GM23338 (cell line): ENCODE data around the gene CAPN15. TPM values are rescaled to one million over a fixed set of nuclear protein-coding genes. Genes with fewer than 3 reads are reported as not detected.

Experiments
- ATAC-seq: fragments of 200-7000 bp; cut with Tn5 transposase; 3 replicates; pipeline ENCODE4 v1.9.1; 2020
- DNase-seq: peaks from one replicate; pipeline ENCODE4 v3.0.0-alpha.2; 2015; ENCODE audit warnings: low spot score
- H2AFZ ChIP-seq: fragments of 200-600 bp; sonication (generic); 2 replicates; pipeline ENCODE4 v1.8.0; 2016; ENCODE audit warnings: antibody characterized with exemption, mild to moderate bottlenecking, moderate library complexity
- H3F3A ChIP-seq: fragments of 200-600 bp; sonication (generic); replicated peaks from 2 replicates; pipeline ENCODE4 v1.8.0; 2017; ENCODE audit warnings: antibody characterized with exemption, mixed run types, low read depth
- H3K27ac ChIP-seq: fragments of 200-600 bp; sonication (generic); 2 replicates; pipeline ENCODE4 v1.6.1; 2016; ENCODE audit warnings: low read depth
- H3K27me3 ChIP-seq: fragments of 200-600 bp; sonication (generic); 2 replicates; pipeline ENCODE4 v1.8.0; 2016; ENCODE audit warnings: mild to moderate bottlenecking, mixed run types, moderate library complexity; ENCODE audit not compliant: insufficient read depth
- H3K36me3 ChIP-seq: fragments of 200-600 bp; sonication (generic); 2 replicates; pipeline ENCODE4 v1.8.0; 2016; ENCODE audit warnings: mild to moderate bottlenecking; ENCODE audit not compliant: insufficient read depth
- H3K4me1 ChIP-seq: fragments of 200-600 bp; sonication (generic); 2 replicates; pipeline ENCODE4 v1.8.0; 2016; ENCODE audit warnings: mild to moderate bottlenecking, moderate library complexity; ENCODE audit not compliant: insufficient read depth
- H3K4me2 ChIP-seq: fragments of 200-600 bp; sonication (generic); 2 replicates; pipeline ENCODE4 v1.7.1; 2017; ENCODE audit warnings: mixed run types
- H3K4me3 ChIP-seq: fragments of 200-600 bp; sonication (generic); 2 replicates; pipeline ENCODE4 v1.6.1; 2016; ENCODE audit warnings: mixed run types
- H3K79me2 ChIP-seq: fragments of 200-600 bp; sonication (generic); replicated peaks from 2 replicates; pipeline ENCODE4 v1.8.0; 2017; ENCODE audit warnings: mild to moderate bottlenecking; ENCODE audit not compliant: insufficient read depth
- H3K9me2 ChIP-seq: fragments of 200-600 bp; sonication (generic); 2 replicates; pipeline ENCODE4 v1.8.0; 2017; ENCODE audit not compliant: insufficient read depth
- H4K20me1 ChIP-seq: fragments of 200-600 bp; sonication (generic); replicated peaks from 2 replicates; pipeline ENCODE4 v1.8.0; 2017; ENCODE audit warnings: mild to moderate bottlenecking; ENCODE audit not compliant: insufficient read depth
- H3K27ac Mint-ChIP-seq: 2 replicates; pipeline ENCODE4 v1.8.0; 2020; ENCODE audit warnings: inconsistent platforms, mild to moderate bottlenecking, moderate library complexity, mixed read lengths
- H3K27me3 Mint-ChIP-seq: 3 replicates; pipeline ENCODE4 v1.8.0; 2022; ENCODE audit warnings: low read depth, mild to moderate bottlenecking, moderate library complexity, mixed read lengths, inconsistent platforms; ENCODE audit not compliant: insufficient read depth, poor library complexity
- H3K36me3 Mint-ChIP-seq: 3 replicates; pipeline ENCODE4 v1.8.0; 2021; ENCODE audit warnings: low read depth, mild to moderate bottlenecking, inconsistent platforms, moderate library complexity, mixed read lengths
- H3K4me1 Mint-ChIP-seq: 3 replicates; pipeline ENCODE4 v1.8.0; 2020; ENCODE audit warnings: mild to moderate bottlenecking, inconsistent platforms, mixed read lengths
- H3K4me3 Mint-ChIP-seq: 3 replicates; pipeline ENCODE4 v1.8.0; 2021; ENCODE audit warnings: moderate library complexity, mild to moderate bottlenecking, inconsistent platforms, mixed read lengths
- H3K9me3 Mint-ChIP-seq: 3 replicates; pipeline ENCODE4 v1.8.0; 2020; ENCODE audit warnings: moderate library complexity, mild to moderate bottlenecking, inconsistent platforms, mixed read lengths
- CREB1 ChIP-seq: fragments of 250-450 bp; sonication (Bioruptor Pico); IDR thresholded peaks from 2 replicates; pipeline ENCODE4 v1.5.0; 2020; ENCODE audit warnings: low read depth, mild to moderate bottlenecking, moderate library complexity
- ETS1 ChIP-seq: IDR thresholded peaks from 2 replicates; pipeline ENCODE4 v1.6.1; 2016; ENCODE audit warnings: antibody characterized with exemption
- EZH2 ChIP-seq: fragments of 200-600 bp; sonication (generic); IDR thresholded peaks from one replicate; pipeline ENCODE4 v1.8.0; 2017; ENCODE audit warnings: antibody characterized with exemption, mild to moderate bottlenecking, low read depth; ENCODE audit not compliant: unreplicated experiment
- EZH2phosphoT487 ChIP-seq: fragments of 200-600 bp; sonication (generic); IDR thresholded peaks from one replicate; pipeline ENCODE4 v1.8.1; 2018; ENCODE audit warnings: antibody characterized with exemption; ENCODE audit not compliant: unreplicated experiment
- JUNB ChIP-seq: IDR thresholded peaks from one replicate; pipeline ENCODE4 v1.6.1; 2016; ENCODE audit warnings: antibody characterized with exemption; ENCODE audit not compliant: unreplicated experiment
- NANOG ChIP-seq: IDR thresholded peaks from 2 replicates; pipeline ENCODE4 v1.6.1; 2016; ENCODE audit warnings: antibody characterized with exemption, borderline replicate concordance
- POLR2AphosphoS5 ChIP-seq: IDR thresholded peaks from 2 replicates; pipeline ENCODE4 v1.6.1; 2016; ENCODE audit warnings: antibody characterized with exemption, low read depth
- STAT1 ChIP-seq: IDR thresholded peaks from one replicate; pipeline ENCODE4 v1.6.1; 2016; ENCODE audit warnings: antibody characterized with exemption; ENCODE audit not compliant: unreplicated experiment
- ZNF114 ChIP-seq: fragments of 250-450 bp; sonication (Bioruptor Pico); IDR thresholded peaks from 2 replicates; pipeline ENCODE4 v1.5.0; 2020; ENCODE audit warnings: mild to moderate bottlenecking, moderate library complexity
- ZNF331 ChIP-seq: fragments of 250-450 bp; sonication (Bioruptor Pico); IDR thresholded peaks from 2 replicates; pipeline ENCODE4 v1.5.0; 2020; ENCODE audit warnings: low read depth, mild to moderate bottlenecking, moderate library complexity
- ZNF462 ChIP-seq: fragments of 250-450 bp; sonication (Bioruptor Pico); IDR thresholded peaks from 2 replicates; pipeline ENCODE4 v1.5.0; 2020; ENCODE audit warnings: mild to moderate bottlenecking, moderate library complexity
- polyA plus RNA-seq: library from polyadenylated mRNA; unstranded; fragments of >200 nt; fragmentation: Nextera tagmentation; extraction: Ambion mirVana; gene quantifications from 2 replicates; pipeline ENCODE4 v1.2.1, GENCODE V29; 2016
- total RNA-seq: library from RNA; depleted of rRNA; stranded (reverse); fragments of >200 nt; shearing (Covaris generic); gene quantifications from 2 replicates; pipeline ENCODE4 v1.2.3, GENCODE V29; 2014
- TF ChIP-seq, protein P1 (sequence below): IDR thresholded peaks from one replicate; pipeline ENCODE4 v1.6.1; 2018; ENCODE audit warnings: antibody characterized with exemption; ENCODE audit not compliant: unreplicated experiment
- TF ChIP-seq, protein P2 (sequence below), 2 experiments: fragments of 200-600 bp in 1 of 2; sonication (generic) in 1 of 2; conservative IDR thresholded peaks; 2 replicates each; pipeline versions ENCODE4 v1.5.1 to v1.6.1; 2016 to 2017; ENCODE audit warnings: antibody characterized with exemption in 2 of 2, low read depth in 2 of 2, mild to moderate bottlenecking in 2 of 2, moderate library complexity in 1 of 2

Gene CAPN15
- total and polyA plus RNA-seq, 2 experiments from 2014 or later, result 27.3 to 164 TPM

- Histone ChIP-seq H3K9me2 (no peaks in the 10 kb centered on the region), H3K4me2 (peak overlapping the region; percentile 92), H3K36me3 (no peaks in the 10 kb centered on the region), H3K79me2 (peaks cover 64% of the 10 kb centered on the region), H3K27ac (no peak overlapping the region), H3K4me1 (peaks cover 6% of the 10 kb centered on the region; the same call in 1 of the 2 replicates), H3K27me3 (no peaks in the 10 kb centered on the region), H2AFZ (no peak overlapping the region), H4K20me1 (peaks cover 42% of the 10 kb centered on the region), H3K4me3 (peak overlapping the region; percentile 79), H3F3A (0 out of 2 replicates have a peak, but pooled peaks cover 8% of the 10 kb centered on the region)
- peaks cover 11% of the 10 kb centered on the region for H3K27me3 Mint-ChIP-seq
- H3K9me3 Mint-ChIP-seq, result no peaks in the 10 kb centered on the region; the same call in 2 of the 3 replicates
- TF ChIP-seq, protein P1, sequence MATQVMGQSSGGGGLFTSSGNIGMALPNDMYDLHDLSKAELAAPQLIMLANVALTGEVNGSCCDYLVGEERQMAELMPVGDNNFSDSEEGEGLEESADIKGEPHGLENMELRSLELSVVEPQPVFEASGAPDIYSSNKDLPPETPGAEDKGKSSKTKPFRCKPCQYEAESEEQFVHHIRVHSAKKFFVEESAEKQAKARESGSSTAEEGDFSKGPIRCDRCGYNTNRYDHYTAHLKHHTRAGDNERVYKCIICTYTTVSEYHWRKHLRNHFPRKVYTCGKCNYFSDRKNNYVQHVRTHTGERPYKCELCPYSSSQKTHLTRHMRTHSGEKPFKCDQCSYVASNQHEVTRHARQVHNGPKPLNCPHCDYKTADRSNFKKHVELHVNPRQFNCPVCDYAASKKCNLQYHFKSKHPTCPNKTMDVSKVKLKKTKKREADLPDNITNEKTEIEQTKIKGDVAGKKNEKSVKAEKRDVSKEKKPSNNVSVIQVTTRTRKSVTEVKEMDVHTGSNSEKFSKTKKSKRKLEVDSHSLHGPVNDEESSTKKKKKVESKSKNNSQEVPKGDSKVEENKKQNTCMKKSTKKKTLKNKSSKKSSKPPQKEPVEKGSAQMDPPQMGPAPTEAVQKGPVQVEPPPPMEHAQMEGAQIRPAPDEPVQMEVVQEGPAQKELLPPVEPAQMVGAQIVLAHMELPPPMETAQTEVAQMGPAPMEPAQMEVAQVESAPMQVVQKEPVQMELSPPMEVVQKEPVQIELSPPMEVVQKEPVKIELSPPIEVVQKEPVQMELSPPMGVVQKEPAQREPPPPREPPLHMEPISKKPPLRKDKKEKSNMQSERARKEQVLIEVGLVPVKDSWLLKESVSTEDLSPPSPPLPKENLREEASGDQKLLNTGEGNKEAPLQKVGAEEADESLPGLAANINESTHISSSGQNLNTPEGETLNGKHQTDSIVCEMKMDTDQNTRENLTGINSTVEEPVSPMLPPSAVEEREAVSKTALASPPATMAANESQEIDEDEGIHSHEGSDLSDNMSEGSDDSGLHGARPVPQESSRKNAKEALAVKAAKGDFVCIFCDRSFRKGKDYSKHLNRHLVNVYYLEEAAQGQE, result no peak
- no peak for TF ChIP-seq EZH2phosphoT487
- TF ChIP-seq STAT1, result no peak
- TF ChIP-seq EZH2, result no peak
- TF ChIP-seq, protein P2, sequence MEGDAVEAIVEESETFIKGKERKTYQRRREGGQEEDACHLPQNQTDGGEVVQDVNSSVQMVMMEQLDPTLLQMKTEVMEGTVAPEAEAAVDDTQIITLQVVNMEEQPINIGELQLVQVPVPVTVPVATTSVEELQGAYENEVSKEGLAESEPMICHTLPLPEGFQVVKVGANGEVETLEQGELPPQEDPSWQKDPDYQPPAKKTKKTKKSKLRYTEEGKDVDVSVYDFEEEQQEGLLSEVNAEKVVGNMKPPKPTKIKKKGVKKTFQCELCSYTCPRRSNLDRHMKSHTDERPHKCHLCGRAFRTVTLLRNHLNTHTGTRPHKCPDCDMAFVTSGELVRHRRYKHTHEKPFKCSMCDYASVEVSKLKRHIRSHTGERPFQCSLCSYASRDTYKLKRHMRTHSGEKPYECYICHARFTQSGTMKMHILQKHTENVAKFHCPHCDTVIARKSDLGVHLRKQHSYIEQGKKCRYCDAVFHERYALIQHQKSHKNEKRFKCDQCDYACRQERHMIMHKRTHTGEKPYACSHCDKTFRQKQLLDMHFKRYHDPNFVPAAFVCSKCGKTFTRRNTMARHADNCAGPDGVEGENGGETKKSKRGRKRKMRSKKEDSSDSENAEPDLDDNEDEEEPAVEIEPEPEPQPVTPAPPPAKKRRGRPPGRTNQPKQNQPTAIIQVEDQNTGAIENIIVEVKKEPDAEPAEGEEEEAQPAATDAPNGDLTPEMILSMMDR (conservative IDR thresholded peaks at IDR 0.05; ENCODE audit: low read depth in 2 of 2), result no peak
- TF ChIP-seq ETS1, result no peak
- no peak for TF ChIP-seq JUNB
- no peak for TF ChIP-seq ZNF331 (CRISPR knock-in tag)
- no peak for TF ChIP-seq NANOG
- TF ChIP-seq ZNF462 (CRISPR knock-in tag), result no peak
- TF ChIP-seq POLR2AphosphoS5, result no peak
- TF ChIP-seq CREB1 (CRISPR knock-in tag), result no peak
- TF ChIP-seq ZNF114 (CRISPR knock-in tag), result no peak
- peaks cover 20% of the 10 kb centered on the region for H3K4me1 Mint-ChIP-seq
- no peak for DNase-seq
- ATAC-seq, result no peak
- no peak overlapping the region for H3K27ac Mint-ChIP-seq
- peak overlapping the region; percentile 86 for H3K4me3 Mint-ChIP-seq
- peaks cover 5% of the 10 kb centered on the region; the same call in 2 of the 3 replicates for H3K36me3 Mint-ChIP-seq
Measured at GRCh38 chr16:529012-529575, 1.6 kb downstream of the CAPN15 start.
